GM19324 (cell line): ENCODE data around the gene NEK11.

Source experiments
- ATAC-seq: cut with Tn5 transposase; IDR thresholded peaks from one replicate; pipeline ENCODE4 v1.9.1; 2021; ENCODE audit warnings: mild to moderate bottlenecking, moderate library complexity; ENCODE audit not compliant: unreplicated experiment, low FRiP score

Gene NEK11

DNA sequence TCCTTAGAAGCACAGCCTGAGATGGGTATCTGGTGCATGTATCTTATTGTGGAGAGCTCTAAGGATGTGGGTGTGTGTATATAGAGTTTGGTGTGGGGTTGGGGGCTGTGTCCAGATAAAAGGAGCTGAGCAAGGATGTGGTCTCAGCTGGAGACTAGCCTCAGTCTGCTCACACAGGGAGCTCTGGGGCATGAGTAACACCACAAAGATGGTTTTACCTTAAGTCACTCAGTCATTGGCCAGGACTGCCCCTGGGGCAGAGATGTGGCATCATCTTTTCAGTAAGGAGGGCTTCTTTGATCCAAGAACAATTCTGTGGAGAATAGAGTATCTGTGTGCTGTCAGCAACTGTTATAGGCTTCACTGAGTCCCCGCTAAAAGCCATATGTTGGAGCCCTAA, 191.5 kb downstream of the NEK11 start:
- no peak for ATAC-seq

DNA sequence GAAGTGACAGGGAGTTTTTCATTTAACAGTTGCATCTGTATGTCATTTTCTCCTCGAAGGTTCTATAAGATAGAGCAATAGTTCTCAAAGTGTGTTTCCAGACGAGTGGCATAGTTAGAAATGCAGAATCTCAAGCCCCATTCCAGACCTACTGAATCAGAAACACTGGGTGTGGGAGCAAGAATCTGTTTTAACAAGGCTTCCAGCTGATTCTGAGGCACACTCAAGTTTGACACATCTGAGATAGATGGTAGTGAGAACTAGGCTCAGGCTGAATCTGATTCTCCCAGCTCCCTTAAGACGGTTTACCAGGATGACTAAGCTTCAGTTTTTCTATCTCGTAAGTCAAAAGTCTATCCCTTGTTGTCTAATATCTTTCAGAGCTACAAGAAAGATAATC, 195.1 kb downstream of the NEK11 start:
- no peak for ATAC-seq

DNA sequence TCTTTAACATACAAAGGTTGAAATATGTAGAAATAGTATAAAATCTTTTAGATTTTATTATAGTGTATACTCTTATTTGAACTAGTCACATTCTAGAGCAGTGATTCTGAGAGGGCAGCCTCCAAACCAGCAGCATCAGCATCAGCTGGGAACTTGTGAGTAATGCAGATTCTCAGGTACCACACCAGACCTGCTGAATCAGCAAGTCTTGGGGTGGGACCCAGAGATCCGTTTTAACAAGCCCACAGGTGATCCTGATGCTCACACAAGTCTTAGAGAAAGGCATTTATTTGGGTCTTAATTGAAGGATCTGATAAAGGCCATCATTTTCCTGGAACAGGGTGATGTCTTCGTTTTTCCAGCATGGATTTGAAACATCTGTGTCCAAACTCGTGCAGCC, 195.9 kb downstream of the NEK11 start:
- no peak for ATAC-seq

DNA sequence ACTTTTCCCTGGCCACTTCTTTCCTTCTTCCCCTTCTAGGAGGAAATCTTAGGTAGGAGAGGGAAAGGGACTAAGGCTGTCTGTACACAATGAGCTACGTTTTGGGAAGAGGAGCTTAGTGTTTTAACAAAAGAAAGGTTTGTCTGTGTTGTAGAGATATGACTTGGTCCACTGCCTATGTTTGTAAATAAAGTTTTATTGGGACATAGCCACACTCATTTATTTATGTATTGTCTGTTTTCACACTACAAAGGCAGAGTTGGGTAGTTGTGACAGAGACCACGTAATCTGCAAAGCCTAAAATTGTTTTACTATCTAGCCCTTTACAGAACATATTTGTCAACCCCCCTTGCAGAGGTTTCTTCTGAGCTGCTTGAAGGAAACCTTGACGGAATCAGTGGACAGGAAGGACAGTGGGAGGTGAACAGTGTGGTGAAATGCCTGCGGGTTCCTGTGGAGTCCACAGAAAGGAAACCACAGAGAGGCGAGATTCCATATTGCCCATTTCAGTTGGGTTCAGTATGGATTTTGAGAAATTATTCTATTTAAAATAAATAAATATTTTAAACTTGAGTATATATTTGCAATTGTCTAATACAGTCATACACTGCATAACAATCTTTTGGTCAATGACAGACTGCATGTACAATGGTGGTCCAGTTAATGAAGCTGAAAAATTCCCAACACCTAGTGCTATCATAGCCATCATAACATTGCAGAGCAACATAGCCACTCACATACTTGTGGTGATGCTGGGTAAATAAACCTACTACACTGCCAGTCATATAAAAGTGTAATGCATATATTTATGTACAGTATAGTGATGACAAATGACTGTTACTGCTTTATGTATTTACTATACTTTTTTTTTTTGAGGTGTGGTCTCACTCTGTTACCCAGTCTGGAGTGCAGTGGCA, 197.0 kb downstream of the NEK11 start:
- no peak for ATAC-seq

GRCh38 chr3:131224886-131225550, 198.3 kb downstream of the NEK11 start:
- ATAC-seq, result no peak

GRCh38 chr3:131228522-131228921, 201.8 kb downstream of the NEK11 start:
- no peak for ATAC-seq

GRCh38 chr3:131231710-131232389, 205.2 kb downstream of the NEK11 start:
- ATAC-seq, result no peak

GRCh38 chr3:131232711-131233267, 206.1 kb downstream of the NEK11 start:
- no peak for ATAC-seq

DNA sequence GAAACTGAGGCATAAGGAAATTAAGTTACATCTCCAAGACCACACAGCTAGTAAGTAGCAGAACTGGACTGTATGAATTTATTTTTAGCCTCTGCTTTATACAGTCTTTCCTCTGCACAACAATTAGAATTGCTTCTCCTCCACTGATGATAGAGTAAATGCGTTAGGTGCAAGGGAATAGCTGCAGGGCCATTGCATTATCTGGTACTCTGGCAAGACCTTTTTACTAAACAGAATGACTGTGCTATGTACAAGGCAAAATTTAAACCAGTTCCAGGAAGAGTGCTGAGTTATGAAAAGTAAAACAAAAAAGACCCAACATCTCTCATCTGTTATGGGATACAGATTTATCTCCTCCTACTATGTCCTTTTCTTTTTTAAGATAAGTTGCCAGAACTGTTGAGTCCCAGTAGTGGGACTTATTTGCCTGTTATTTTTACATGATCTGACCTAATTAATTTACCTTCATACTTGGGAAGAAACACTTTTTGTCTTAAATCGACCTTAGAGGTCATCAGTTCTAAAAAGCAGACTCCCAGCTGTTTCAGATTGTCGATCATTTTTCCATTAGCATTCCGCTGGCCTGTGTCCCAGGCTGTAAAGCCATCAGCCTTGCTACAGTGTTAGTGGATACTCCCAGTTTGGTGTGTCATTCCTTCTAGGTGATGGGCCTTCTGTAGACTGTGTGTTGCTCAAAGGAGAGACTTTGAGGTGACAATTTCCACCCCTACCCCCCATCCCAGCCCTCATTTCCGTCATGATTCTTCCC, 207.4 kb downstream of the NEK11 start:
- no peak for ATAC-seq

DNA sequence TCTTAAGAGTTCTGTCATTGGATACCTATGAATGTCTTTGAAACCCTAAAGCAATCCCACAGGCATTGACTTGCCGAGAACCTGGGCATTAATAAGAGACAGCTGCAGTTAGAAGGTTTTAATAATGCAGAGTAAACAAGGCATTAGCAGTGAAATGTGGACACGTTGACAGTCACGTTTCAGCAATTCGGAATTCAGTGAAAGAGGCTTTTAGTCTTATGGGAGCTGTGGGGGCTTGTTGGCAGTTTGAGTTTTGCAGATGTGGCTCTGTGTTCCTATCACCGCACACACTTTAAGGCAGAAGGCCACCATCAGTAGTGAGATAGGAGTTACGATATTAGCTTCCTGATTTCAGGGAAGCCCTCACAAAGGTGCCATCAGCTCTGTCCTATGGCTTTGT, 209.7 kb downstream of the NEK11 start:
- no peak for ATAC-seq

GRCh38 chr3:131238496-131238895, 211.8 kb downstream of the NEK11 start:
- no peak for ATAC-seq

GRCh38 chr3:131239267-131239666, 212.6 kb downstream of the NEK11 start:
- ATAC-seq, result no peak

DNA sequence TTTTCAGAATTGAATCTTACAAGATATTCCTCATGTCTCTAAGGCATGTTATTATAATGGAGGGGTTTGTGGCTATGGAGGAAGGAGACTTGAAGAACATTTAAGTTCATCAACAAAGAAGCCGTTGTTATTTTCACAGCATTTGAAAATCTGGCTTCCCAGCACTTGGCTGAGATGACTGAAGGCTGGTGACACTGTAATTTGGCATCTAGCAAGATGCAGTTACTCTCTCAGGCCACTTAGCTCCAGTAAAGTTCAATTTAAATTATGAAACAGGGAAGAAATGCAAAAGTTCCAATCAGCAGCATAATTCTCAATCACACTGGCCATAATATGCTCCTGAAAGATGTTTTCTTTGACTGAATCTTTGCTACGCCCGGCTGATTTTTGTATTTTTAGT, 215.5 kb downstream of the NEK11 start:
- no peak for ATAC-seq

GRCh38 chr3:131250466-131250865, 223.8 kb downstream of the NEK11 start:
- no peak for ATAC-seq

DNA sequence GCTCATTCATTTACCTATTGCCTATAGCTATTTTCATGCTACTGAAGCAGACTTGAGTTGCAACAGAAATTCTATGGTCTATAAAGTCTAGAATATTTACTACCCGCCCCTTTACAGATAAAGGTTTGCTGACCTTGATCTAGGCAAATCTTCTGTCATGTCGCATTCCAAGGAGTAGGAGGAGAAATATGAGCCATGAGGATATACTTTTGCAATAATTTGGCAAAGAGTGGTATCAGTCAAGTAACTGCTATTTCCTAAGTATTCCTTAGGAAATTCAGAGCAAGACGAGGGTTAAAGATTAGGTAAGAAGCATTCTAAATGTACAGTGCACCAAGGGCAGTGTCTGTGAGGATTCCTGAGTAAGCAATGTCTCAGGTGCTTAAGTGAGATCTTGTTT, 233.8 kb downstream of the NEK11 start:
- ATAC-seq, result no peak

DNA sequence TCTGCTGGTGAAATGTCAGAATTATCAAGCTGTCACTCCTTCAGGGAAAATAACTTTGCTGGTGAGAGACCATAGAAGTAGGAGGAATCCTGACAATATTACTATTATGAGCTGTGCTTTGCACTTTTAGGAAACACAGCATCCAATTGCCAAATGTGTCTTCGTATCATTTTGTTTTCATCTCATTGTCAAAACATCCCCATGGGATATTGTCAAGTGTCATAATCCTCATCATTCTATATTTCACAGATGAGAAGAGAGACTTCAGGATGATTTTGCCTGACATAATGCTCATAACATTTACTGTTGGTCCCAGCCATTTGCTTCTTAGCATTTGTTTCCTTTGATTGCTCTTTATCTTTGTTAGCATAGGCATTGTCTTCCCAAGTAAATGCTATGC, 234.4 kb downstream of the NEK11 start:
- no peak for ATAC-seq

- no peak for ATAC-seq
These were observed 248.9 kb downstream of the NEK11 start for GRCh38 chr3:131275556-131275955.

DNA sequence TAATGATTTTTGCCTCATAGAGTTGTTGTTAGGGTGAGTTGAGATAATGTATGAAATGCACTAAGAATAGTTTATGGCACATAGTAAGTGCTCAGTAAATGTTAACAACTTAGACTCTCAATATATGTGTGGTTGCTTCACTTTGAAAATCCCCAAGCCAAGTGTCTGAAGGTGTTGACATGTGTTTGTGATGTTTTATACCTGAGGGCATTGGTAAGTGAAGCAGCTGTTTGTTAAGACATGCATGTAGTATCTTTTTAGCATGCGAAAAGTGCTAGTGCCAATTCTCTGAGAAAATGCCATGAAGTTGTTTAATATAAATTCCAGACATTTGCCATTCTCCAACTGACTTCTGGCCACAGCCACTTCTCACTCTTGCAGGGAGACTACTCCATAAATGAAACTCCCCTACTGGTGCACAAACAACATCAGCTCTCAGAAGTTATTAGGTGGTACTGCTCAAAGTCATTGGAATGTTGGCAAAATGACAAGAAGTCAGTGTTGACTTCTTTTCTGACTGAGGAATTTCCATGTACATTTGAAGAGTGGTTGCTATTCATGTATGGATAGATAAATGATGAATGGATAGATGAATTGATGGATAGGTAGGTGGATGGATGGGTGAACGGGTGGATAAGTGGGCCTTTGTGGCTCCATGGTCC, 251.3 kb downstream of the NEK11 start:
- no peak for ATAC-seq

DNA sequence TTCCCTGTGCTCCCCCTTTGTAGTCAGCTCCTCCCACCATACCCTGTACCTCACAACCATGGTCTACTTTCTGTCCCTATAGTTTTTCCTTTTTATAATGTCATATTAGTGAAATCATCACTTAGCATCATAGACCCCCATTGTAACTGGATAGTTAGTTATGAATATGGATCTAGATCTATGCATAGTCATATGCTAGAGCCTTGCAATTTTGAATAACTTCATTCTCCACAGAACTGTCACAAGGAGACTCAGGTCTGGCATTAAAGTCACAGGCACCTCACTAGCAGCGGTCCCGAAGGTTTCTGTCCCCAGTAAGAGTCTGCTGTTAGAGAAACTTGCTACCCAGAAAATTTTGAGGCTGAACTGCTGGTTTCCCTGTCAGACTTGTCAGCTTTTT, 252.9 kb downstream of the NEK11 start:
- ATAC-seq, result no peak

- ATAC-seq, result no peak
These were observed 255.7 kb downstream of the NEK11 start for GRCh38 chr3:131282379-131282778.
